SJSA1 (cell line): ENCODE results near the gene GLG1. TPM values are rescaled to one million over a fixed set of nuclear protein-coding genes. Genes with fewer than 3 reads are reported as not detected.

Experiments used
- DNase-seq, 2 experiments: peaks; one replicate each; pipeline ENCODE4 v3.0.0-alpha.2; 2015 to 2020; ENCODE audit warnings: low spot score in 2 of 2, low read depth in 1 of 2
- H3K27ac ChIP-seq: fragments of 250-450 bp; sonication (Bioruptor Pico); 2 replicates; pipeline ENCODE4 v1.5.1; 2020; ENCODE audit warnings: mild to moderate bottlenecking, moderate library complexity
- H3K27me3 ChIP-seq: fragments of 250-450 bp; sonication (Bioruptor Pico); replicated peaks from 2 replicates; pipeline ENCODE4 v1.5.1; 2020; ENCODE audit warnings: mild to moderate bottlenecking, moderate library complexity
- H3K36me3 ChIP-seq: fragments of 250-450 bp; sonication (Bioruptor Pico); 2 replicates; pipeline ENCODE4 v1.5.1; 2020; ENCODE audit warnings: mild to moderate bottlenecking
- H3K4me1 ChIP-seq: fragments of 250-450 bp; sonication (Bioruptor Pico); replicated peaks from 2 replicates; pipeline ENCODE4 v1.6.1; 2021; ENCODE audit warnings: mild to moderate bottlenecking
- H3K4me3 ChIP-seq: fragments of 250-450 bp; sonication (Bioruptor Pico); 2 replicates; pipeline ENCODE4 v1.5.1; 2020; ENCODE audit warnings: mild to moderate bottlenecking
- H3K9me3 ChIP-seq: fragments of 250-450 bp; sonication (Bioruptor Pico); replicated peaks from 2 replicates; pipeline ENCODE4 v1.5.1; 2020; ENCODE audit warnings: mild to moderate bottlenecking
- total RNA-seq: library from RNA; depleted of rRNA; stranded (reverse); fragments of >200 nt; shearing (Covaris generic); gene quantifications from 2 replicates; pipeline ENCODE4 v1.2.3, GENCODE V29; 2014

Gene GLG1
- total RNA-seq, 1 experiment from 2014 or later = 78.5 TPM

DNA sequence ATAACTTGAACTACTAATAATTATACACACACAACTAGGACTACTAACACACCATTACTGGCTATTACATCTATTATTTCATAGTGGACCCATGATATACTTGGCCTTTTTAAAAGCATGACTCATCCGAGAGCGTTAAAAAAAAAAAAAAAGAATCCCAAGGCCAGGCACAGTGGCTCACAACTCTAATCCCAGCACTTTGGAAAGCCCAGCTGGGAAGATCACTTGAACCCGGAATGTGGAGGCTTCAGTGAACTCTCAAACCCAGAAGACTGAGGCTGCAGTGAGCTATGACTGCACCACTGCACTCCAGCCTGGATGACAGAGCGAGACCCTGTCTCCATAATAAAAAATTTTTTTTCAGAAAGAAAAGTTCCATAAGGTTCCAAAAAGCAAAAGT lies 3.1 kb downstream of the GLG1 start:
- Histone ChIP-seq H3K9me3 (no peaks in the 10 kb centered on the region), H3K36me3 (peaks cover 18% of the 10 kb centered on the region; the same call in 1 of the 2 replicates), H3K27ac (no peak overlapping the region), H3K4me3 (no peak overlapping the region), H3K4me1 (peaks cover 27% of the 10 kb centered on the region), H3K27me3 (no peaks in the 10 kb centered on the region)
- peak in 1 of 2 experiments; percentile 29 for DNase-seq

DNA sequence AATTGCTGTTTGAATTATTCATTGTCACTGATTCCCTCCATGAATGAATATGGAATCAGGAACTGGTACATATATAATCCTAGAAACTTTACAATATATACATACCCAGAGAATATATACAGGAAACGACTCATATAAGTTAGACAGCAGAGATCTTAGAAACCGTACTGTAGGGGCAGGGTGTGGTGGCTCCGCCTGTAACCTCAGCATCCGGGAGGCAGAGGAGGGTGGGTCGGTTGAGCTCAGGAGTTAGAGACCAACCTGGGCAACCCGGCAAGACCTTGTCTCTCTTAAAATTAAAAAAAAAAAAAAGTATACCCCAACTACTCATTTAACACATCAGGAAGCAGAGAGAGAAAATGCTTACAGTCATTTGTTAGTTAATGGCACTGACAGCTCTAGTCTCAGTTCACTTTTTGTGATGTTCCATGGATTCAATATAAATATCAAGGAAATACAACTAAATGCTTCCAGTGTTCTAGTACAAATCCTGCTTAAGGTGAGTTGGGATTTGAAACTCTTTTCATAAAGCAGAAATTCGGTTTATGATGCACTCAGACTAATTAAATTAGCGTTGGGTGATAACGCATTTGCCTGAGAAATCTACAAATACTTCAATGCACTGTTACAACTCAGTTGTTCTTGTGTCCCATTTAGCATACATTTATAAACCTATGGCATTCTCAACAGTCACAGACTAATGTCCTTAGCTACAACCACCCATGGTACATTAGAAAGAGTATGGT lies 5.6 kb downstream of the GLG1 start:
- Histone ChIP-seq H3K9me3 (no peaks in the 10 kb centered on the region), H3K4me3 (no peak overlapping the region), H3K27ac (no peak overlapping the region), H3K27me3 (no peaks in the 10 kb centered on the region), H3K36me3 (peaks cover 19% of the 10 kb centered on the region; the same call in 1 of the 2 replicates), H3K4me1 (peaks cover 24% of the 10 kb centered on the region)
- no peak for DNase-seq

DNA sequence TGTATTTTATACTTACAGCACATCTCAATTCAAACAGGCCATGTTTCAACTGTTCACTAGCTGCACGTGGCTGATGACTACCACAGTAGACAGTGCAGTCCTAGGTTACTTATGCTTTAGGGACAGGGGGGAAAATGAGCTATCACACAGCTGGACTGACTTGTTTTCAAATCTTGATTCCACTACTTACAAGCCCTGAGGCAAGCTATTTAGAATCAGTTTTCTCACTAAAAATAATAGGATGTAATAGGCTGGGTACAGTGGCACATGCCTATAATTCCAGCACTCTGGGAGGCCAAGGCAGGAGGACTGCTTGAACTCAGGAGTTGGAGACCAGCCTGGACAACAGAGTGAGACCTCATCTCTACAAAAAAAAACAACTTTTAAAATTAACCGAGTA lies 10.3 kb downstream of the GLG1 start:
- no peaks in the 10 kb centered on the region for H3K9me3 ChIP-seq

DNA sequence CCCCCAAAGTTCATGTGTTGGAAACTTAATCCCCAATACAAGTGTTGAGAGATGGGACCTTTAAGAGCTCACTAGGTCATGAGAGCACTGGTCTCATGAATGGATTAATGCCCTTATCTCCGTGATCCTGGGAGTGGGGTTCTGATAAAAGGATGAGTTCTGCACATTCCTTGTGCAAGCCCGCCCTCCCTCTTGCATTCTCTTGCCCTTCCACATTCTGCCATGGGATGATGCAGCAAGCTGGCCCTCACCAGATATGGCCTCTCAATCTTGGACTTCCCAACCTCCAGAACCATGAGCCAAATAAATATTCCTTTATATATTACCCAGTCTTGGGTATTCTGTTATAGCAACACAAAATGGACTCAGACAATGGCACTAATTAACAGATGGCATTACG lies 14.1 kb downstream of the GLG1 start:
- no peak overlapping the region for H3K27ac ChIP-seq
- no peak for DNase-seq
- peaks cover 11% of the 10 kb centered on the region for H3K36me3 ChIP-seq
- H3K4me3 ChIP-seq = no peak overlapping the region
- peaks cover 17% of the 10 kb centered on the region for H3K4me1 ChIP-seq
- no peaks in the 10 kb centered on the region for H3K9me3 ChIP-seq
- H3K27me3 ChIP-seq = no peaks in the 10 kb centered on the region

More for the DNA sequence above, 10.3 kb downstream of the GLG1 start:
- Histone ChIP-seq H3K4me3 (no peak overlapping the region), H3K27ac (no peak overlapping the region), H3K27me3 (no peaks in the 10 kb centered on the region), H3K36me3 (peaks cover 17% of the 10 kb centered on the region), H3K4me1 (peaks cover 17% of the 10 kb centered on the region)
- no peak for DNase-seq

DNA sequence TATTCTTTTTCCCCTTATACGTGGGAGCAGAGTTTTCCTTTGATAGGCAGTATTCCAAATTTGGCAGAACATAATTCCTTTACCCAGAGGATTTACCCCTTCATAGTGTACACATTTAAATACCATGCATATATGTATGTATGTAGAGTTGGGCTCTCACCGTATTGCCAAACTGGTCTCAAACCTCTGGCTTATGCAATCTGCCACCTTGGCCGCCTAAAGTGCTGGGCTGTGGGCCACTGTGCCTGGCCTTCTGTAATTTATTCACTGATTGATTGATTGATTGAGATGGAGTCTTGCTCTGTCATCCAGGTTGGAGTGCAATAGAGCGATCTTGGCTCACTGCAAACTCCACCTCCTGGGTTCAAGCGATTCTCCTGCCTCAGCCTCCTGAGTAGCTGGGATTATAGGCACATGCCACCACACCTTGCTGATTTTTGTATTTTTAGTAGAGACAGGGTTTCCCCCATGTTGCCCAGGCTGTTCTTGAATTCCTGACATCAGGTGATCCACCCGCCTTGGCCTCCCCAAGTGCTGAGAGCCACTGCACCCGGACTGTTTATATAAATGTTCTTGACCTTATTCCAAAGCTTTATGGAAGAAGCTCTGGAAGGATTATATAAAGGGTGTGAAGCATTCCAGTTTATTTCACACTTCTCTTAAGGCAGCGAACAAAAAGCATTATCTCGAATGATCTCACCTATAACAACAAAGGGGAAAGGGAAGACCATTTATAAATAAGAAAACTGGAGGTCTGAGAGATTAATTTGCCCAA lies 14.9 kb downstream of the GLG1 start:
- H3K36me3 ChIP-seq = peaks cover 11% of the 10 kb centered on the region
- no peak for DNase-seq
- no peak overlapping the region for H3K4me3 ChIP-seq
- peaks cover 17% of the 10 kb centered on the region for H3K4me1 ChIP-seq
- H3K9me3 ChIP-seq = no peaks in the 10 kb centered on the region
- no peak overlapping the region for H3K27ac ChIP-seq
- no peaks in the 10 kb centered on the region for H3K27me3 ChIP-seq

DNA sequence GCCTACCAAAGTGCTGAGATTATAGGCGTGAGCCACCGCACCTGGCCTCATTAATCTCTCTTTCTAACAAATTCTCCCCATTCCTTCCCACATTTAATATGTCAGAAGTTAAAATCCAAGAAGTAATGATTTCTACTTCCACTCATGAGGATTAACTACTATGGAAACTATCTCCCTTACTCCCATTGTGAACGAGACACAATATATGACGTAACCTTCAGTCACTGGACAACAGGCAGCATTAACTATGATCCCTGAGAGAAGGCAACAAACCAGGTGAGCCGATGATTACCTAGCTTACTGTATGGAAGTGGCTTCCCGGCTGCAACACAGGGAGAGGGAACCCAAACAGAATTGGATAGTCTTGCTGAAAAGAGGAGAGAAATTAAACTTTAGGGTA lies 20.0 kb downstream of the GLG1 start:
- Histone ChIP-seq H3K27ac (no peak overlapping the region), H3K4me1 (no peaks in the 10 kb centered on the region; the same call in 1 of the 2 replicates), H3K27me3 (no peaks in the 10 kb centered on the region), H3K36me3 (no peaks in the 10 kb centered on the region; the same call in none of the 2 replicates), H3K9me3 (no peaks in the 10 kb centered on the region), H3K4me3 (no peak overlapping the region)
- no peak for DNase-seq

DNA sequence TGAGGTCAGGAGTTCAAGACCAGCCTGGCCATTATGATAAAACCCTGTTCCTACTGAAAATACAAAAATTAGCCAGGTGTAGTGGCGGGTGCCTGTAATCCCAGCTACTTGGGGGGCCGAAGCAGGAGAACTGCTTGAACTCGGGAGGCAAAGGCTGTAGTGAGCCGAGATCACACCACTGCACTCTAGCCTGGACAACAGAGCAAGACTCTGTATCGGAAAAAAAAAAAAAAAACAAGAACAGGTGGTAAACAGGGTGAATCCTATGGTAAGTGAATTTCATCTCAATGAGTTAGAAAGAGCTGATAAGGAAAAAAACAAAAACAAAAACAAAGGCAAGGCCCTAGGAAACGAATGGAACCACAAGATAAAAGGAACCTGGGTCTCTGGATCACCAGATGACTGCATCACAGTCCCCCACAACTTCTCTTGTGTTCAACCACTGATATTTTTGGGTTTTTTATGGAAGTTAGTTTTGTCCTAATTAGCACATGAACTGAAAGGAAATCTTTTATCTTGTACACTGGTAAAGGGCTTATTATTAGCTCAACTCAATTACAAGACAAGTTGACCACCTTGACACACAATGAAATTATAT lies 21.0 kb downstream of the GLG1 start:
- Histone ChIP-seq H3K27me3 (no peaks in the 10 kb centered on the region), H3K27ac (no peak overlapping the region), H3K9me3 (no peaks in the 10 kb centered on the region), H3K4me1 (no peaks in the 10 kb centered on the region; the same call in 1 of the 2 replicates), H3K4me3 (no peak overlapping the region), H3K36me3 (no peaks in the 10 kb centered on the region; the same call in none of the 2 replicates)
- no peak for DNase-seq

DNA sequence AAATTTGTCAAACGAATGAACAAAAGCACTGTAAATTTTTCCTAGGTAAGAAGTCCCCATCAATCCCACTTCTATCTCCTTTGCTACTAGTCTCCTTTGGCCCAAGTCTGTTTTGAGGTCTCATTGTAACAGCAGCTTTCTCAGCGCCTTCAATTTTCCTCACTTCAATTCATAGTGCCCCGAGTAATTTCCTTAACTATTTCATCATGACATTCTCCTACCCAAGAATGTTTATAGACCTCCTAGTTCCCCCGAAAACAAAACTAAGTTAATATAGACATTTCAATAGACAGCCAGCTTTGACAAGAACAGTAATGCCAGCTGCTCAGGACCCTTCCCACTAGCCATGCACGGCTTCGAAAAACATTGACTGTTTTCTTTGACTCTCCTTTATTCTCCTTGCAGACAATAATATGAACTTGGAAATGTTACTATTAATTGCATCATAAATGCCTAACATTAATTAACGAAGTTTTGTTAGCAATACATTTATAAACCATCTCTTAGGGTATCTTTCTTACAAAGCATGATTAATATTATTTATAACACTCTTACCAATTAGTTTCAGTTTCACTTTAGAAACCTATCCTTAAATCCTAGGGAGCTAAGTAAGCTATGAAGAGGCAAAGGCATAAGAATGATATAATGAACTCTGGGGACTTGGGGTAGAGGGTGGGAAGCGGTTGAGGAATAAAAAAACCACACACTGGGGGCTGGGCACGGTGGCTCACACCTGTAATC lies 22.8 kb downstream of the GLG1 start:
- H3K4me3 ChIP-seq = no peak overlapping the region
- no peaks in the 10 kb centered on the region; the same call in none of the 2 replicates for H3K36me3 ChIP-seq
- H3K9me3 ChIP-seq = no peaks in the 10 kb centered on the region
- H3K27ac ChIP-seq = no peak overlapping the region
- H3K4me1 ChIP-seq = peaks cover 2% of the 10 kb centered on the region
- H3K27me3 ChIP-seq = no peaks in the 10 kb centered on the region
- no peak for DNase-seq

DNA sequence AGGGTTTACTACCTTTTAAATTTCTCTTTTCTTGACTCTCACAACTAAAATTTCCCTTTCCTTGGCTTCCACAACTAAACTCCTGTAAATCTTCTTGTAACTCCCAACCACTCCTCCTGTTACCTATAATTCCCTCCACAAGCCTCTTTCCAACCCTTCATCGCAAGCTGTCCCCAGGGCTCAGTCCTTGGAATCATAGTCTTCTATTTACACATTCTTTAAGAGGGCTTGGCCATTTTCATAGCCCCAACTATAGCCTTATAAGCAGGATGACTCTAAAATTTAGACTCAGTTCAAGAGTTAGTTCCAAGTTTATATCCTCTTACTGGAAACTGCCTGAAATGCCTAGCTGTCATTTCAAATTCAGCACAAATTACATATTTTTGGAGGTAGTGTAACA lies 23.9 kb downstream of the GLG1 start:
- no peak for DNase-seq
- Histone ChIP-seq H3K4me3 (no peak overlapping the region), H3K27me3 (no peaks in the 10 kb centered on the region), H3K4me1 (peaks cover 12% of the 10 kb centered on the region), H3K27ac (no peak overlapping the region), H3K36me3 (no peaks in the 10 kb centered on the region; the same call in none of the 2 replicates), H3K9me3 (no peaks in the 10 kb centered on the region)

DNA sequence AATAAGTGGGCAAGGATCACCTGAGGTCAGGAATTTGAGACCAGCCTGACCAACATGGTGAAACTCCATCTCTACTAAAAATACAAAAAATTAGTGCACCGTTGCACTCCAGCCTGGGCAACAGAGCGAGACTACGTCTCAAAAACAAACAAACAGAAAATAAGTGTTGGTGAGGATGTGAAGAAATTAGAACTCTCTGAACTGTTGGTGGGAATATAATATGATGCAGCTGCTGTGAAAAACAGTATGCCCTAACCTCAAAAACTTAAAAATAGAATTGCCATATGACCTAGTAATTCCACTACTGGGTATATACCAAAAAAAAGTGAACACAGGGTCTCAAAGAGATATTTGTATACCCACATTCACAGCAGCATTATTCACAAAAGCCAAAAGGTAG lies 26.1 kb downstream of the GLG1 start:
- no peaks in the 10 kb centered on the region; the same call in 1 of the 2 replicates for H3K36me3 ChIP-seq
- H3K4me1 ChIP-seq = peaks cover 19% of the 10 kb centered on the region
- H3K27me3 ChIP-seq = no peaks in the 10 kb centered on the region
- no peak overlapping the region for H3K27ac ChIP-seq
- H3K4me3 ChIP-seq = no peak overlapping the region
- H3K9me3 ChIP-seq = no peaks in the 10 kb centered on the region
- no peak for DNase-seq

DNA sequence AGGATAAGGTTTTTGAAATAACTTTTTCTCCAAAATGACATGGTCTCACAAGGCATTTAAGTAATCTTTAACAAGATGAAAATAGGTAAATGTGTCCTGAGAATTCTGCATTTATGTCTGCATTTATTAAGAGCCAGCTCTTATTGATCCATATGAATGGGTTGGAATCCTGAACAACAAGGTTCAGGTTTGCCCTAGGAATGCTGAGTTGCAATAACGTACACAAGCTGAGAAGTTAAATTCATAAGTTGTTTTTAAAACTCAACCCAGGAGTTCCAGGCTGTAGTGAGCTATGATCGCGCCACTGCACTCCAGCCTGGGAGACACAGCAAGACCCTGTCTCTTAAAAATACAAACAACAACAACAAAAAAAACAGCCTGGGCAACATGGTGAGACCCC lies 28.1 kb downstream of the GLG1 start:
- Histone ChIP-seq H3K9me3 (no peaks in the 10 kb centered on the region), H3K4me1 (peaks cover 19% of the 10 kb centered on the region), H3K4me3 (no peak overlapping the region), H3K27me3 (no peaks in the 10 kb centered on the region), H3K36me3 (no peaks in the 10 kb centered on the region), H3K27ac (no peak overlapping the region)
- no peak for DNase-seq

DNA sequence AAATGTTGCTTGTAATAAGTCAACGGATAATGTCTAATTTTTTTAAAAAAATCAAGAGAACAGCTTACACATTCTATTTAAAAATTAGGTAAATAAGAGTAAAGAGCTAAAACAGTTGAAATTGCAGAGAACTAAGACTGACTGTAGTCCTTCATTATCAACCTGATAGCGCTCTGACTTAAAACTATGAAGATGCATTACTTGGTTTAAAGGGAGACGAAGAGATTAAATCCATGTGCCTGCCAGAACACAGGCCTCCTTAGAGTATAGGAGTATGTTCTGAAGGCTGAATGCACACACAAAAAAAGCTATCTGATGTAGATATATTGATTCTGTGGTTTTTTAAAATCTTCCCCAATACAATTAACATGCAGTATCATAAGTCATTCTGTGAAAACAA lies 28.5 kb downstream of the GLG1 start:
- Histone ChIP-seq H3K4me1 (peaks cover 19% of the 10 kb centered on the region), H3K4me3 (no peak overlapping the region), H3K27ac (no peak overlapping the region), H3K36me3 (no peaks in the 10 kb centered on the region), H3K27me3 (no peaks in the 10 kb centered on the region), H3K9me3 (no peaks in the 10 kb centered on the region)
- no peak for DNase-seq

DNA sequence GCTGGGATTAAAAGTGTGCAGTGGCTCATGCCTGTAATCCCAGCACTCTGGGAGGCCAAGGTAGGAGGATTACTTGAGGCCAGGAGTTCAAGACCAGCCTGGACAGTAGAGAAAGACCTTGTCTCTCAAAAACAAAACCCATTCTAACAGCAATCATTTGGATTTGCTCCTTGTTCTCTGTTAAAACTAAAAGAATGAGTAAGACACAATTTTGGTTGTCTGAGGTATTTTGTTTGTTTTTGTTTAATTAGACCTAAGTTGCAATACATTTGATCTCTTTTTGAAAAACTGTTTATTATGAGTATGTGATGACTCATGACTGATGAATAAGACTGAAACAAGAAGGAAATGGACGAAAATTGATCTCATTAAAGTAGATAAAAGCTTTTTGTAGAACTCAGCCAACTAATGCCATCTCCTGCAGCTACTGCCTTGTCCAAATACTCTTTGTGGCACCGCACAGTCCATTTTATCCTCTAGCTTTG lies 29.0 kb downstream of the GLG1 start:
- peak overlapping the region; percentile 32 for H3K27ac ChIP-seq
- no peak overlapping the region for H3K4me3 ChIP-seq
- H3K4me1 ChIP-seq = peaks cover 19% of the 10 kb centered on the region

More for the DNA sequence above, 29.0 kb downstream of the GLG1 start:
- Histone ChIP-seq H3K9me3 (no peaks in the 10 kb centered on the region), H3K27me3 (no peaks in the 10 kb centered on the region), H3K36me3 (no peaks in the 10 kb centered on the region)
- DNase-seq = peak in 1 of 2 experiments; percentile 83
